AG04450 (cell line): ENCODE measurements around the gene SPRYD4. TPM values are rescaled to one million over a fixed set of nuclear protein-coding genes. Genes with fewer than 3 reads are reported as not detected.
"Not testable (repeated sequence)": the region's sequence is repeated elsewhere in the genome, so short reads cannot be mapped to it uniquely, and the experiment has no call there.

Source experiments
- CTCF ChIA-PET: fragments of 300-600, 350-600 bp; formaldehyde crosslinking; extraction: SDS; loops from one replicate; lab custom pipeline; 2022; ENCODE audit warnings: antibody characterized with exemption, inconsistent platforms; lab: Charles Lee
- POLR2A ChIA-PET: fragments of 350-600 bp; formaldehyde crosslinking; extraction: SDS; loops from one replicate; lab custom pipeline; 2021; ENCODE audit warnings: antibody characterized with exemption, inconsistent platforms; lab: Yijun Ruan, JAX
- DNase-seq: peaks from one replicate; pipeline ENCODE4 v3.0.0-alpha.2; 2011; ENCODE audit warnings: low read depth, low spot score
- H3K27ac ChIP-seq: one replicate; pipeline ENCODE4 v1.5.1; 2012; ENCODE audit warnings: low read depth, low read length, control low read depth
- H3K27me3 ChIP-seq: one replicate; pipeline ENCODE4 v1.6.0; 2012; ENCODE audit warnings: low read length; ENCODE audit not compliant: control insufficient read depth, insufficient read depth
- H3K4me3 ChIP-seq: 2 replicates; pipeline ENCODE4 v1.5.1; 2011; ENCODE audit warnings: mild to moderate bottlenecking, low read depth, low read length, control low read depth
- H3K9me3 ChIP-seq: 2 replicates; pipeline ENCODE4 v1.5.1; 2012; ENCODE audit warnings: low read length; ENCODE audit not compliant: control insufficient read depth, insufficient read depth
- CTCF ChIP-seq: IDR thresholded peaks from 2 replicates; pipeline ENCODE4 v1.5.1; 2011; ENCODE audit warnings: low read depth, low read length, control low read depth, inconsistent platforms
- polyA plus RNA-seq: library from polyadenylated mRNA; depleted of rRNA; stranded (reverse); fragments of >200 nt; gene quantifications from 2 replicates; pipeline ENCODE4 v1.2.3, GENCODE V29; 2011

Gene SPRYD4
- polyA plus RNA-seq, 1 experiment: 2.0 TPM

GRCh38 chr12:56486694-56487093, 18.3 kb downstream of the SPRYD4 start:
- ChIA-PET CTCF (interaction anchor here (0.6 to 1.0 kb wide), 2 partner anchors 27 to 136 kb away, joined by 3 to 4 read pairs; no protein-coding TSS in a partner anchor), POLR2A (no interaction called here)
- Histone ChIP-seq H3K27me3 (peaks cover 46% of the 10 kb centered on the region), H3K9me3 (peaks cover 7% of the 10 kb centered on the region), H3K4me3 (no peak overlapping the region), H3K27ac (no peak overlapping the region)
- TF ChIP-seq CTCF: no peak
- DNase-seq: no peak

GRCh38 chr12:56487448-56488040, 19.2 kb downstream of the SPRYD4 start:
- DNase-seq: no peak
- H3K27ac ChIP-seq: no peak overlapping the region
- CTCF ChIA-PET: no interaction called here

GRCh38 chr12:56488041-56488955, 19.9 kb downstream of the SPRYD4 start, which contains the start of gene GLS2:
Gene GLS2, minus strand, starts transcription at chr12:56488161. Its CDS starts 43 bp downstream, at chr12:56488118.
- DNase-seq: peak; percentile 44
- peak within 1 kb of the TSS; percentile 62 for H3K4me3 ChIP-seq
- H3K9me3 ChIP-seq: peaks cover 7% of the 10 kb centered on the region
- H3K27me3 ChIP-seq: peaks cover 46% of the 10 kb centered on the region
- TF ChIP-seq CTCF: no peak
- CTCF ChIA-PET: interaction anchor here (0.6 to 1.1 kb wide), 2 partner anchors 149 to 444 kb away, joined by 3 to 4 read pairs; no protein-coding TSS in a partner anchor
- H3K27ac ChIP-seq: no peak within 1 kb of the TSS
- POLR2A ChIA-PET: interaction anchor here (0.8 to 1.4 kb wide), 3 partner anchors 11 to 128 kb away, joined by 3 to 7 read pairs (median 5); partner anchors contain the start of gene STAT2

More at GRCh38 chr12:56487448-56488040, 19.2 kb downstream of the SPRYD4 start:
- Histone ChIP-seq H3K27me3 (peaks cover 46% of the 10 kb centered on the region), H3K9me3 (peaks cover 7% of the 10 kb centered on the region), H3K4me3 (peak overlapping the region; percentile 62)
- TF ChIP-seq CTCF: no peak
- POLR2A ChIA-PET: interaction anchor here (1.2 to 1.4 kb wide), 2 partner anchors 15 to 127 kb away, joined by 5 to 7 read pairs; partner anchors contain the start of gene STAT2

GRCh38 chr12:56490360-56490759, 22.0 kb downstream of the SPRYD4 start:
- no peak for TF ChIP-seq CTCF
- DNase-seq: no peak
- ChIA-PET POLR2A (interaction anchor here (0.7 kb wide), 1 partner anchor 130 kb away, joined by 4 read pairs; the partner anchor contains the start of gene STAT2), CTCF (interaction anchor here (0.6 to 2.3 kb wide), 3 partner anchors 26 to 339 kb away, joined by 3 to 6 read pairs (median 3); no protein-coding TSS in a partner anchor)
- Histone ChIP-seq H3K27ac (no peak overlapping the region), H3K4me3 (no peak overlapping the region), H3K9me3 (peaks cover 22% of the 10 kb centered on the region), H3K27me3 (peaks cover 46% of the 10 kb centered on the region)

GRCh38 chr12:56493409-56494105, 25.2 kb downstream of the SPRYD4 start:
- POLR2A ChIA-PET, DNase-seq, H3K4me3 ChIP-seq, CTCF ChIA-PET, H3K27ac ChIP-seq: not testable (repeated sequence)
- H3K9me3 ChIP-seq: peaks cover 19% of the 10 kb centered on the region
- H3K27me3 ChIP-seq: peaks cover 32% of the 10 kb centered on the region

- H3K4me3 ChIP-seq, POLR2A ChIA-PET, CTCF ChIA-PET, DNase-seq, H3K27ac ChIP-seq: not testable (repeated sequence)
- Histone ChIP-seq H3K27me3 (peaks cover 27% of the 10 kb centered on the region), H3K9me3 (peaks cover 15% of the 10 kb centered on the region)
Measured at GRCh38 chr12:56494106-56494415, 25.7 kb downstream of the SPRYD4 start.

- H3K27ac ChIP-seq, POLR2A ChIA-PET, H3K4me3 ChIP-seq, DNase-seq, CTCF ChIA-PET: not testable (repeated sequence)
- Histone ChIP-seq H3K27me3 (peaks cover 23% of the 10 kb centered on the region), H3K9me3 (peaks cover 15% of the 10 kb centered on the region)
Measured at GRCh38 chr12:56494481-56494880, 26.1 kb downstream of the SPRYD4 start.
